Upper lobe of left lung (tissue), 6 donors: ENCODE results near the gene NAT8L. TPM values are rescaled to one million over a fixed set of nuclear protein-coding genes. Genes with fewer than 3 reads are reported as not detected.

Experiments used
- ATAC-seq, 2 donors: fragments of 200-7000 bp; cut with Tn5 transposase; one replicate each; pipeline ENCODE4 v1.9.1; 2022; ENCODE audit warnings: mild to moderate bottlenecking in 2 of 2, moderate library complexity in 2 of 2; ENCODE audit not compliant: low FRiP score in 2 of 2
- DNase-seq, 2 donors: peaks; one replicate each; pipeline ENCODE4 v3.0.0-alpha.2; 2019 to 2020
- H3K27ac ChIP-seq, 4 donors: fragments of 200-600 bp; sonication (generic); one replicate each; pipeline ENCODE4 v1.5.1; 2016 to 2019
- H3K27me3 ChIP-seq, 4 donors: fragments of 200-600 bp; sonication (generic); one replicate each; pipeline ENCODE4 v1.5.1; 2017 to 2019
- H3K36me3 ChIP-seq, 4 donors: fragments of 200-600 bp; sonication (generic); one replicate each; pipeline ENCODE4 v1.5.1; 2016 to 2019
- H3K4me1 ChIP-seq, 4 donors: fragments of 200-600 bp; sonication (generic); one replicate each; pipeline ENCODE4 v1.5.1; 2018 to 2019
- H3K4me3 ChIP-seq, 4 donors: fragments of 200-600 bp; sonication (generic); one replicate each; pipeline ENCODE4 v1.5.1; 2017 to 2019; ENCODE audit warnings: mild to moderate bottlenecking in 2 of 4, moderate library complexity in 1 of 4
- H3K9me3 ChIP-seq, 4 donors: fragments of 200-600 bp; sonication (generic); one replicate each; pipeline ENCODE4 v1.5.1; 2018 to 2019
- CTCF ChIP-seq, 6 experiments: fragments of 450-650 bp in 4 of 6; fragments of 200-600 bp in 2 of 6; sonication (generic) in 2 of 6; IDR thresholded peaks; one replicate each; pipeline ENCODE4 v1.5.1; 2016 to 2019; ENCODE audit warnings: antibody characterized with exemption in 6 of 6
- EP300 ChIP-seq, 4 donors: sonication (generic); formaldehyde crosslinking; IDR thresholded peaks; one replicate each; pipeline ENCODE4 v1.5.1; 2017; ENCODE audit warnings: antibody characterized with exemption in 4 of 4, control low read depth in 2 of 4
- POLR2A ChIP-seq, 4 donors: fragments of 450-650 bp; IDR thresholded peaks; one replicate each; pipeline ENCODE4 v1.5.1; 2016 to 2017; ENCODE audit warnings: antibody characterized with exemption in 4 of 4, mild to moderate bottlenecking in 2 of 4
- POLR2AphosphoS5 ChIP-seq, 2 donors: sonication (generic); formaldehyde crosslinking; IDR thresholded peaks; one replicate each; pipeline ENCODE4 v1.5.1; 2017; ENCODE audit warnings: antibody characterized with exemption in 2 of 2
- WGBS, 2 donors: methylation state at CpG; one replicate each; pipeline ENCODE4 v1.1.5; 2017 to 2018; 5-methylcytosine and 5-hydroxymethylcytosine counted together
- total RNA-seq, 6 donors: library from RNA; depleted of rRNA in 4 of 6; stranded (reverse); fragments of >200 nt in 4 of 6; gene quantifications; one replicate each; pipeline versions ENCODE4 v1.1.0 to v1.2.1, GENCODE V29; 2016 to 2021
- donor health status: DM: no; HTN: no; CAD: no; lungs with moderate emphysema.
- donor health status: DM: no; HTN: yes; CAD: no; lungs with severe emphysema.

Gene NAT8L
- total RNA-seq, 6 donors from 2014 or later = 0.15 to 0.37 (median 0.30) TPM; not detected in 2

GRCh38 chr4:2104556-2105345 lies 45.6 kb downstream of the NAT8L start:
- 76 to 82% methylated on average over 7 to 9 of the region's 9 CpGs for WGBS, 2 donors
- no peaks in the 10 kb centered on the region for H3K27me3 ChIP-seq
- H3K4me3 ChIP-seq = no peak overlapping the region
- no peak overlapping the region for H3K27ac ChIP-seq
- ATAC-seq = no peak
- H3K9me3 ChIP-seq = peaks cover 13 to 21% (median 17%) of the 10 kb centered on the region in 4 donors
- H3K4me1 ChIP-seq = no peaks in the 10 kb centered on the region
- no peak for DNase-seq
- H3K36me3 ChIP-seq = no peaks in the 10 kb centered on the region
- TF ChIP-seq EP300 (IDR thresholded peaks at IDR 0.05) (no peak), CTCF (IDR thresholded peaks at IDR 0.05) (no peak)

- WGBS, 2 donors = 96 to 100% methylated on average over 1 of the region's 1 CpG
- Histone ChIP-seq H3K27me3 (no peaks in the 10 kb centered on the region), H3K9me3 (peaks cover 13 to 21% (median 17%) of the 10 kb centered on the region in 4 donors), H3K36me3 (no peaks in the 10 kb centered on the region), H3K4me3 (no peak overlapping the region), H3K27ac (no peak overlapping the region), H3K4me1 (no peaks in the 10 kb centered on the region)
- no peak for ATAC-seq
- DNase-seq = no peak
- TF ChIP-seq POLR2AphosphoS5 (IDR thresholded peaks at IDR 0.05) (no peak), POLR2A (IDR thresholded peaks at IDR 0.05) (no peak), CTCF (IDR thresholded peaks at IDR 0.05) (no peak), EP300 (IDR thresholded peaks at IDR 0.05) (no peak)
These were observed 46.4 kb downstream of the NAT8L start for GRCh38 chr4:2105559-2105958.

GRCh38 chr4:2116687-2117400 lies 57.7 kb downstream of the NAT8L start:
- Histone ChIP-seq H3K27me3 (no peaks in the 10 kb centered on the region), H3K27ac (no peak overlapping the region), H3K4me1 (no peaks in the 10 kb centered on the region), H3K36me3 (no peaks in the 10 kb centered on the region), H3K4me3 (no peak overlapping the region), H3K9me3 (no peaks in the 10 kb centered on the region)
- DNase-seq (no peak), ATAC-seq (no peak)
- WGBS, 2 donors = 88 to 92% methylated on average over 6 of the region's 6 CpGs
- TF ChIP-seq EP300 (IDR thresholded peaks at IDR 0.05) (no peak), CTCF (IDR thresholded peaks at IDR 0.05) (no peak), POLR2AphosphoS5 (IDR thresholded peaks at IDR 0.05) (no peak), POLR2A (IDR thresholded peaks at IDR 0.05) (no peak)

Other genes with a start within 250 kb of the NAT8L start
- 10 to 100 TPM; 31.4 to 98.5 (median 47.8) TPM for gene LETM1, start 203.2 kb upstream of the NAT8L start, total RNA-seq
- 100 to 1,000 TPM in 2 of 6 donors, 10 to 100 TPM in 4; 35.7 to 164 (median 53.1) TPM for gene NSD2, start 187.9 kb upstream of the NAT8L start, total RNA-seq
- gene NELFA, start 50.4 kb upstream of the NAT8L start, total RNA-seq = 10 to 100 TPM; 16.7 to 43.0 (median 27.3) TPM
- gene HAUS3, start 182.8 kb downstream of the NAT8L start, total RNA-seq = 10 to 100 TPM in 5 of 6 donors, 1 to 10 TPM in 1; 8.2 to 21.0 (median 12.5) TPM
- gene POLN, start 182.8 kb downstream of the NAT8L start, total RNA-seq = 1 to 10 TPM in 5 of 6 donors, under 1 TPM in 1; 0.89 to 5.5 (median 2.6) TPM
- 100 to 1,000 TPM in 1 of 6 donors, 10 to 100 TPM in 5; 50.1 to 135 (median 76.4) TPM for gene MXD4, start 202.8 kb downstream of the NAT8L start, total RNA-seq